Measurements from ENCODE around the gene ANKRD33B.
"Not testable (repeated sequence)": the region's sequence is repeated elsewhere in the genome, so short reads cannot be mapped to it uniquely, and the experiment has no call there.

Gene ANKRD33B

GRCh38 chr5:10594591-10595210 lies 30.8 kb downstream of the ANKRD33B start:
- no peak for DNase-seq (ENCODE audit: low read depth)

- DNase-seq (ENCODE audit: low read depth), result no peak
These were observed 31.4 kb downstream of the ANKRD33B start for GRCh38 chr5:10595293-10595671.

GRCh38 chr5:10595672-10596309 lies 31.9 kb downstream of the ANKRD33B start:
- no peak for DNase-seq (ENCODE audit: low read depth)

GRCh38 chr5:10596310-10596703 lies 32.4 kb downstream of the ANKRD33B start:
- no peak for DNase-seq (ENCODE audit: low read depth)

GRCh38 chr5:10596886-10597451 lies 33.1 kb downstream of the ANKRD33B start:
- DNase-seq (ENCODE audit: low read depth), result no peak

- no peak for DNase-seq (ENCODE audit: low read depth)
These were observed 35.2 kb downstream of the ANKRD33B start for GRCh38 chr5:10599113-10599512.

- no peak for DNase-seq (ENCODE audit: low read depth)
These were observed 36.0 kb downstream of the ANKRD33B start for GRCh38 chr5:10599862-10600284.

GRCh38 chr5:10600626-10601245 lies 36.9 kb downstream of the ANKRD33B start:
- DNase-seq (ENCODE audit: low read depth), result no peak

GRCh38 chr5:10601246-10602030 lies 37.6 kb downstream of the ANKRD33B start:
- DNase-seq (ENCODE audit: low read depth), result no peak

- DNase-seq (ENCODE audit: low read depth), result no peak
These were observed 38.3 kb downstream of the ANKRD33B start for GRCh38 chr5:10602031-10602806.

- DNase-seq (ENCODE audit: low read depth), result no peak
These were observed 41.1 kb downstream of the ANKRD33B start for GRCh38 chr5:10604975-10605374.

- DNase-seq (ENCODE audit: low read depth), result not testable (repeated sequence)
These were observed 42.8 kb downstream of the ANKRD33B start for GRCh38 chr5:10606632-10607022.

GRCh38 chr5:10607023-10607665 lies 43.3 kb downstream of the ANKRD33B start:
- no peak for DNase-seq (ENCODE audit: low read depth)

GRCh38 chr5:10607666-10608073 lies 43.8 kb downstream of the ANKRD33B start:
- DNase-seq (ENCODE audit: low read depth), result no peak

GRCh38 chr5:10608081-10608480 lies 44.2 kb downstream of the ANKRD33B start:
- not testable (repeated sequence) for DNase-seq (ENCODE audit: low read depth)

GRCh38 chr5:10610058-10610457 lies 46.2 kb downstream of the ANKRD33B start:
- DNase-seq (ENCODE audit: low read depth), result no peak

- DNase-seq (ENCODE audit: low read depth), result no peak
These were observed 47.4 kb downstream of the ANKRD33B start for GRCh38 chr5:10611290-10611689.

GRCh38 chr5:10612251-10612650 lies 48.4 kb downstream of the ANKRD33B start:
- no peak for DNase-seq (ENCODE audit: low read depth)

GRCh38 chr5:10615693-10616092 lies 51.8 kb downstream of the ANKRD33B start:
- no peak for DNase-seq (ENCODE audit: low read depth)

- DNase-seq (ENCODE audit: low read depth), result no peak
These were observed 53.2 kb downstream of the ANKRD33B start for GRCh38 chr5:10617103-10617502.

GRCh38 chr5:10618311-10618710 lies 54.4 kb downstream of the ANKRD33B start:
- no peak for DNase-seq (ENCODE audit: low read depth)
